HepG2 (cell line): Measurements from ENCODE around the gene APBB3. TPM values are rescaled to one million over a fixed set of nuclear protein-coding genes. Genes with fewer than 3 reads are reported as not detected.

Experiments
- ATAC-seq: fragments of 200-7000 bp; cut with Tn5 transposase; 3 replicates; pipeline ENCODE4 v1.9.1; 2020; ENCODE audit warnings: mild to moderate bottlenecking, moderate library complexity
- BruUV-seq: library from RNA; stranded (reverse); fragments of 400-500 nt; replicated peaks from 2 replicates; lab custom pipeline; 2021; lab: Mats Ljungman, UMichigan
- CTCF ChIA-PET: fragments of 300-600 bp; formaldehyde crosslinking; extraction: SDS; loops from one replicate; lab custom pipeline; 2021; ENCODE audit warnings: low total read pairs, inconsistent platforms, low intra/inter-chr PET ratio; lab: Yijun Ruan, JAX
- POLR2A ChIA-PET: fragments of 350-600 bp; sonication (Branson Sonifier 250); formaldehyde crosslinking; loops from one replicate; lab custom pipeline; 2020; ENCODE audit warnings: antibody characterized with exemption, inconsistent platforms; lab: Yijun Ruan, JAX
- DNase-seq: peaks from one replicate; pipeline ENCODE4 v3.0.0-alpha.2; 2015; ENCODE audit warnings: low spot score
- FAIRE-seq: peaks from 3 replicates; lab custom pipeline; 2011; peaks lifted over from hg19 to GRCh38; lab: Jason Lieb, UNC
- H2AFZ ChIP-seq: one replicate; pipeline ENCODE4 v1.6.1; 2011; ENCODE audit warnings: low read length, inconsistent platforms
- H3K27ac ChIP-seq: fragments of 300-600 bp; 3 replicates; pipeline ENCODE4 v1.8.0; 2011; ENCODE audit warnings: mixed run types, mild to moderate bottlenecking, mixed read lengths, low read length, inconsistent platforms; ENCODE audit not compliant: insufficient read depth; ENCODE audit errors: extremely low read length
- H3K27me3 ChIP-seq, 2 experiments: fragments of 200-600 bp in 1 of 2; 2 replicates in 1 of 2; 3 replicates in 1 of 2; pipeline versions ENCODE4 v1.6.0 to v1.8.0; 2011; ENCODE audit warnings: low read length in 2 of 2, mild to moderate bottlenecking in 2 of 2, moderate library complexity in 2 of 2, inconsistent platforms in 1 of 2; ENCODE audit not compliant: insufficient read depth in 2 of 2, control insufficient read depth in 1 of 2
- H3K36me3 ChIP-seq, 2 experiments: fragments of 200-600 bp in 1 of 2; replicated peaks in 1 of 2; 2 replicates in 1 of 2; 3 replicates in 1 of 2; pipeline versions ENCODE4 v1.5.1 to v1.8.0; 2011; ENCODE audit warnings: low read length in 2 of 2, inconsistent platforms in 1 of 2; ENCODE audit not compliant: insufficient read depth in 2 of 2, control insufficient read depth in 1 of 2
- H3K4me1 ChIP-seq: 2 replicates; pipeline ENCODE4 v1.5.1; 2012; ENCODE audit warnings: low read length, inconsistent platforms; ENCODE audit not compliant: insufficient read depth
- H3K4me2 ChIP-seq: 2 replicates; pipeline ENCODE4 v1.6.0; 2011; ENCODE audit warnings: low read depth, low read length, inconsistent platforms
- H3K4me3 ChIP-seq, 3 experiments: fragments of 200-600 bp in 1 of 3; sonication (generic), shearing (Covaris generic) in 1 of 3; replicated peaks in 1 of 3; 2 replicates each; pipeline ENCODE4 v1.5.1; 2011 to 2016; ENCODE audit warnings: low read length in 3 of 3, inconsistent platforms in 2 of 3, low read depth in 2 of 3, mild to moderate bottlenecking in 2 of 3, control low read depth in 1 of 3, mixed read lengths in 1 of 3; ENCODE audit not compliant: insufficient read depth in 1 of 3
- H3K79me2 ChIP-seq: one replicate; pipeline ENCODE4 v1.6.1; 2011; ENCODE audit warnings: low read length, inconsistent platforms; ENCODE audit not compliant: insufficient read depth
- H3K9ac ChIP-seq: 2 replicates; pipeline ENCODE4 v1.6.0; 2011; ENCODE audit warnings: mild to moderate bottlenecking, low read depth, low read length, inconsistent platforms; ENCODE audit not compliant: insufficient read depth
- H3K9me3 ChIP-seq: 2 replicates; pipeline ENCODE4 v1.5.1; 2012; ENCODE audit warnings: mild to moderate bottlenecking, low read length
- H4K20me1 ChIP-seq: 2 replicates; pipeline ENCODE4 v1.6.0; 2011; ENCODE audit warnings: inconsistent platforms, mild to moderate bottlenecking, low read length, moderate library complexity; ENCODE audit not compliant: insufficient read depth
- AHDC1 ChIP-seq: sonication (generic); formaldehyde crosslinking; IDR thresholded peaks from 2 replicates; pipeline ENCODE4 v1.5.1; 2020; ENCODE audit warnings: mild to moderate bottlenecking, missing genetic modification reagents, borderline replicate concordance
- HNF4G ChIP-seq, 2 experiments: sonication (generic) in 1 of 2; formaldehyde crosslinking in 1 of 2; IDR thresholded peaks; 2 replicates each; pipeline versions ENCODE4 v1.4.0 to v1.6.1; 2011 to 2020; ENCODE audit warnings: borderline replicate concordance in 2 of 2, low read depth in 2 of 2, mild to moderate bottlenecking in 2 of 2, low read length in 1 of 2, missing genetic modification reagents in 1 of 2, moderate library complexity in 1 of 2
- IRF2 ChIP-seq: IDR thresholded peaks from 2 replicates; pipeline ENCODE4 v1.6.1; 2018; ENCODE audit warnings: missing genetic modification reagents, missing compliant biosample characterization
- KLF12 ChIP-seq: sonication (generic); formaldehyde crosslinking; IDR thresholded peaks from 2 replicates; pipeline ENCODE4 v1.4.0; 2020; ENCODE audit warnings: missing genetic modification reagents, borderline replicate concordance
- PAX8 ChIP-seq: sonication (generic); formaldehyde crosslinking; IDR thresholded peaks from 2 replicates; pipeline ENCODE4 v1.8.0; 2022; ENCODE audit warnings: mild to moderate bottlenecking, missing genetic modification reagents, borderline replicate concordance
- PHB2 ChIP-seq: fragments of 450-650 bp; IDR thresholded peaks from 2 replicates; pipeline ENCODE4 v1.6.1; 2018; ENCODE audit not compliant: partially characterized antibody
- PHF5A ChIP-seq: IDR thresholded peaks from one replicate; pipeline ENCODE4 v1.6.1; 2018; ENCODE audit warnings: low read depth, missing genetic modification reagents; ENCODE audit not compliant: unreplicated experiment
- SKI ChIP-seq: fragments of 450-650 bp; IDR thresholded peaks from one replicate; pipeline ENCODE4 v1.6.1; 2018; ENCODE audit warnings: mild to moderate bottlenecking; ENCODE audit not compliant: partially characterized antibody
- SRF ChIP-seq: IDR thresholded peaks from 2 replicates; pipeline ENCODE4 v1.6.1; 2011; ENCODE audit warnings: mild to moderate bottlenecking, low read depth, low read length, moderate library complexity
- STAG1 ChIP-seq: sonication (generic); formaldehyde crosslinking; IDR thresholded peaks from 2 replicates; pipeline ENCODE4 v1.4.0; 2020; ENCODE audit warnings: missing genetic modification reagents
- SUZ12 ChIP-seq: fragments of 150-350 bp; IDR thresholded peaks from 2 replicates; pipeline ENCODE4 v1.6.1; 2014; ENCODE audit warnings: low read depth, low read length
- TARDBP ChIP-seq: sonication (generic); formaldehyde crosslinking; IDR thresholded peaks from 2 replicates; pipeline ENCODE4 v1.8.0; 2022; ENCODE audit warnings: mild to moderate bottlenecking, missing genetic modification reagents
- TFDP1 ChIP-seq: IDR thresholded peaks from 2 replicates; pipeline ENCODE4 v1.6.1; 2016; ENCODE audit warnings: missing compliant biosample characterization, missing genetic modification reagents, borderline replicate concordance
- ZBTB20 ChIP-seq: sonication (generic); formaldehyde crosslinking; IDR thresholded peaks from 2 replicates; pipeline ENCODE4 v1.8.1; 2023; ENCODE audit warnings: missing genetic modification reagents, low read depth, mild to moderate bottlenecking, borderline replicate concordance
- ZNF713 ChIP-seq: sonication (generic); formaldehyde crosslinking; IDR thresholded peaks from 2 replicates; pipeline ENCODE4 v1.4.0; 2020; ENCODE audit warnings: mild to moderate bottlenecking, missing genetic modification reagents
- ZNF747 ChIP-seq: sonication (generic); formaldehyde crosslinking; IDR thresholded peaks from 2 replicates; pipeline ENCODE4 v1.8.1; 2023; ENCODE audit warnings: missing genetic modification reagents, mild to moderate bottlenecking, borderline replicate concordance
- ZSCAN9 ChIP-seq: IDR thresholded peaks from 2 replicates; pipeline ENCODE4 v1.6.1; 2016; ENCODE audit warnings: borderline replicate concordance
- WGBS: methylation state at CpG from one replicate; pipeline ENCODE4 v1.1.6; 2017; ENCODE audit warnings: low lambda C conversion rate; 5-methylcytosine and 5-hydroxymethylcytosine counted together
- in situ Hi-C: cut with HindIII; loops from 2 replicates; pipeline ENCODE4 v1.10.0; 2017; ENCODE audit warnings: low pct_unique_long_range_greater_than_20kb; ENCODE audit not compliant: extremely low pct_ligation_motif_present
- intact Hi-C: fragments of 100-400 bp; cut with micrococcal nuclease; formaldehyde crosslinking; loops from one replicate; pipeline ENCODE4 v1.10.0; 2022; ENCODE audit not compliant: unreplicated experiment
- polyA plus RNA-seq, 8 experiments: library from polyadenylated mRNA; depleted of rRNA in 3 of 8; stranded (reverse) in 7 of 8; unstranded in 1 of 8; fragments of >200 nt; fragmentation: Illumina TruSeq in 4 of 8; extraction: Trizol in 4 of 8; gene quantifications; 2 replicates each; pipeline versions ENCODE4 v1.2.1 to v1.2.3, GENCODE V29; 2011 to 2016; ENCODE audit warnings: low read depth in 4 of 8, missing spikeins in 1 of 8, mixed read lengths in 1 of 8; ENCODE audit not compliant: insufficient read depth in 1 of 8
- total RNA-seq, 5 experiments: library from RNA; depleted of rRNA; stranded (reverse); fragments of >200 nt; fragmentation: Illumina TruSeq; extraction: Trizol; gene quantifications; 2 replicates each; pipeline ENCODE4 v1.2.3, GENCODE V29; 2016; ENCODE audit warnings: low read depth in 1 of 5

Gene APBB3
- total and polyA plus RNA-seq, 2 of the 13 experiments (the other 11 are each of a cell fraction or from before 2014, with no cell fraction given) = 0.38 to 0.78 TPM

- FAIRE-seq (no peak), ATAC-seq (no peak), DNase-seq (no peak)
- Histone ChIP-seq H3K27me3 (no peaks in the 10 kb centered on the region), H3K27ac (no peak overlapping the region), H3K79me2 (peaks cover 7% of the 10 kb centered on the region), H3K36me3 (peaks cover 12 to 48% of the 10 kb centered on the region in 2 experiments), H3K4me2 (no peak overlapping the region), H2AFZ (no peak overlapping the region), H3K4me1 (peaks cover 28% of the 10 kb centered on the region), H3K4me3 (no peak overlapping the region), H3K9me3 (no peaks in the 10 kb centered on the region), H4K20me1 (no peaks in the 10 kb centered on the region; the same call in none of the 2 replicates), H3K9ac (no peak overlapping the region)
- intact Hi-C loops (loop anchor here (5.0 kb wide), 1 partner anchor 179 kb away; no protein-coding TSS in a partner anchor), in situ Hi-C loops (no loop called here)
- WGBS = 95% methylated on average over 7 of the region's 7 CpGs
- BruUV-seq = no TSS peak
- POLR2A ChIA-PET = interaction anchor here (1.6 to 4.5 kb wide), 4 partner anchors 9 to 170 kb away, joined by 6 to 70 read pairs (median 30); partner anchors contain the start of genes IK, NDUFA2, SRA1 and TMCO6
- CTCF ChIA-PET = no interaction called here
- TF ChIP-seq KLF12 (CRISPR knock-in tag) (no peak), AHDC1 (CRISPR knock-in tag) (no peak), SUZ12 (no peak), SKI (no peak), PHB2 (no peak), ZSCAN9 (CRISPR knock-in tag) (no peak), TFDP1 (CRISPR knock-in tag) (no peak), TARDBP (CRISPR knock-in tag) (no peak), STAG1 (CRISPR knock-in tag) (no peak), IRF2 (no peak), ZNF747 (CRISPR knock-in tag) (no peak), ZNF713 (CRISPR knock-in tag) (no peak), PHF5A (CRISPR knock-in tag) (no peak), HNF4G (IDR thresholded peaks at IDR 0.05; ENCODE audit: borderline replicate concordance, low read depth, low read length) (no peak), HNF4G (CRISPR knock-in tag; IDR thresholded peaks at IDR 0.05; ENCODE audit: borderline replicate concordance, low read depth) (no peak), SRF (no peak), ZBTB20 (CRISPR knock-in tag) (no peak), PAX8 (no peak)
Measured at GRCh38 chr5:140548791-140549190, 15.6 kb downstream of the APBB3 start.
